GM19035 (cell line): Measurements from ENCODE around the gene PNPLA6.

Experiments used
- ATAC-seq: cut with Tn5 transposase; IDR thresholded peaks from one replicate; pipeline ENCODE4 v1.9.1; 2021; ENCODE audit not compliant: unreplicated experiment

PNPLA6 gene

DNA sequence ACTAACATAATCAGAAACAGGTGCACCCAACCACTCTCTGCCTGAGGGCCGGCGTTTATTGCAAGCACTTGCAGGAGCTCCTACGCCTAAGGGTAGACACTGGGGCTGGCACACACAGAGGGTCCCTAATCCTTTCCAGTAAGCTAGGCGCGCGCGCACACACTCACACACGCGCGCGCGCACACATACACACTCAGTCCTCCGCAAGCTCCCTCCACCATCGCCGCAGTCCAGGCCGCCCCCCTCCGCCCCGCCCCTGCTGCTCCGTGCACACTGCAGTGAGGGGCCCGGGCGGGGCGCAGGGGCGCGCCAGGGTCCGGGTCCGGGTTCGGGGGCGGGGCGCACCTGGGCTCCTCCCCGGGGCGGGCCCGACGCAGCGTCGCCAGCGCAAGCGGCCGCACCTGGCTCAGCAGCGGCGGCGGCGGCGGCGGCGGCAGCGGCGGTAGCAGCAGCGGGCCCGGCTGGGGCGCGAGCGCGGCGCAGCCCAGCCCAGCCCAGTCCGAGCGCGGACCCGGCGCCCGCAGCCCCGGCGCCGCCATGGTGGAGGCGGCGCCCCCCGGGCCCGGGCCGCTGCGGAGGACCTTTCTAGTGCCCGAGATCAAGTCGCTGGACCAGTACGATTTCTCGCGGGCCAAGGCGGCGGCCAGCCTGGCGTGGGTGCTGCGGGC lies 60.1 kb downstream of the PNPLA6 start, which contains the start of gene CAMSAP3:
CAMSAP3 (plus strand) TSS at position 398 of the 668 bp plus-strand sequence; CDS start at position 538, 140 bp downstream.
- ATAC-seq, result no peak

DNA sequence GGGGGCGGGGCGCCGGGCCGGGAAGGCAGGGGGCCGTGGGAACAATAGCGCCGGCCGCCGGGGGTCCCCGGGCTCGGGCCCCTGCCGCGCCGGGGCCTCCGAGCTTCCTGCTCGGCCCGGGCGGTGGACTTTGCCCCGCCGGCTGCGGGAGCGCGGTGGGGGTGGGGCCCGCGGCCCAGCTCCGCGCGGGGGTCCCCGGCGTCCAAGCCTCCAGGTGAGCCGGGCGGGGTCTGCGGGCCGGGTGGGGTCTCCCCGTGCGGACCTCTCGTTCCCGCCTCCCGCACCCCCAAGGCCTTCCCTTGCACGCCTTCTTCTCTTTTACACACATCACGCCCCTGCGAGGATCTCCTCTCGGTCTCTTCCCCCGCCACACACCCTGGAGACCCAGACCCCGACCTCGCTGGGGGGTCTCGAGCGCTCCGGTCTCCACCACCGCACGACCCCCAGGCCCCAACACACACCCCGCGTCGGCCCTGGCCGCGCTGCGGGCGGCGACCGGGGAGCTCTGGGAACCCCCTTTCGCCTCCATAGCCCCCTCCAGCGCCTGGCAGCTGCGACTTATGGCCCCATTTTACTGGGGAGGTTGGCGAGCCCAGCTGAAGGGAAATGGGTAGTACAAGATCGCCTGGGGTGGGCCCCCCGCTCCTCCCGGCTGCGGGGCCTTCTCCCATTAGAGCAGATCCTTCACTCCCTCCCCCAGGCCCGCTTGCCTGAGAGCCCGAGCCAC lies 60.9 kb downstream of the PNPLA6 start:
- no peak for ATAC-seq

DNA sequence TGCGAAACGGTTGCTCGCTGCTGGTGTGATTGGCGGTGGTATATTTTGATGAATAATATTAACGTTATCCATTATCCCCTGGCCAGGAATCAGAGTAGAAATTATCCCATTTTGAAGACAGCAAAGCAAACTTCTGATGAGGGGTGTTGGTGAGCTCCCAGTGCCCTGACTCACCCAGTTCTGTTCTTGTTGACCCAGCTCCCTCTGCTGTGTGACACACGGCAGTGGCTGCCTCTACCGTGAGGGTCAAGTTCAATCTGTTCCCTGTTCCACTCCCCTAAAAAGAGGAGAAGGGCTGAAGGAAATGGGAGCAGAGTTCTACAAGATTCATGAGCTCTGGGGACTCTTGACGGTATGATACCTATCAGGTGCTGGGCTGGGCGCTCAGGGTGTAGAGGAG lies 62.2 kb downstream of the PNPLA6 start:
- ATAC-seq, result no peak

GRCh38 chr19:7598180-7598579 lies 62.7 kb downstream of the PNPLA6 start:
- ATAC-seq, result no peak

DNA sequence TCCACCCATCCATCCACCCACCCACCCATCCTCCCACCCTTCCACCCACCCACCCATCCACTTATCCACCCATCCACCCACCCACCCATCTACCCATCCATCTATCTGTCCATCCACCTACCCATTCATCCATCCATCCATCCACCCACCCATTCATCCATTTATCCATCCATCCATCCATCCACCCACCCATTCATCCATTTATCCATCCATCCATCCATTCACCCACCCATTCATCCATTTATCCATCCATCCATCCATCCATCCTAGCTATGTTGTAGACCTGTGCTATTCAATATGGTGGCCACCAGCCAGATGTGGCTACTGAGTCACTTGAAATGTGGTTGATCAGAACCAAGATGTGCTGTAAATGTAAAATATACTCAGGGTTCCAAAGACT lies 65.2 kb downstream of the PNPLA6 start:
- ATAC-seq, result no peak

DNA sequence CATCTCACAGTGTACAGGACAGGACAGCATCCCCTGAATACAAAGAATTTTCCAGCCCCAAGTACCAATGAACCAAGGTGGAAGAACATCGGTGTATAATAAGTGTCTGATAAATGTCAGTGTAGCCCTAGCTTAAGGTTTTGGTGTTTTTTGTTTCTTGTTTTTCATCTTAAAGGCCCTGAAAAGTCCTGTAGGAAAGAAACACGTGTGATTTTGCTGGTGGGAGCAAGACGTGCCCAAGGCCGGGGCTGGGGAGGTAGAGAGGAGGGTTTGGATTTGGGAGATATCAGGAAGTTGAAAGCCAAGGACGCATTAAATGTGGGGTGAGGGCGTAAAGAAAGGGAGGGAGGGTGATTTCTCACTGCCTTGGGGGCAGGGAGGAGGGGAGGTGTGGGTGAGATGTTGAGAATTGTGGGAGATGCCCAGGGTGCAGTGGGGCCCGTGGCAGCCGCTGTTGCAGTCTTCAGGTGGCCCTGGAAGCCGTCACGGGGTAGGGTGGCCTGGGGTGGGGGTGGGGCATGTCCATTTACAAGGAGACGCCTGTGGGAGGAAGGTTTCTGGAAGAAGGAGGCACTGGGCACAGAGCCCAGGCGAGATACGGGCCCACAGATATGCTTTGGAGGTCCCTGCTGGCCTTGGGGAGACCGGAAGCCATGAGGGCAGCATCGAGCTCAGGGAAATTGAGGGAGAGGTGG lies 66.9 kb downstream of the PNPLA6 start:
- no peak for ATAC-seq

- ATAC-seq, result no peak
Observed at GRCh38 chr19:7602935-7603497, 67.5 kb downstream of the PNPLA6 start.

- no peak for ATAC-seq
Observed at GRCh38 chr19:7603919-7604318, 68.4 kb downstream of the PNPLA6 start.

GRCh38 chr19:7605490-7606222 lies 70.1 kb downstream of the PNPLA6 start:
- no peak for ATAC-seq

- ATAC-seq, result no peak
Observed at GRCh38 chr19:7606289-7606688, 70.8 kb downstream of the PNPLA6 start.

- no peak for ATAC-seq
Observed at GRCh38 chr19:7607212-7607873, 71.8 kb downstream of the PNPLA6 start.

DNA sequence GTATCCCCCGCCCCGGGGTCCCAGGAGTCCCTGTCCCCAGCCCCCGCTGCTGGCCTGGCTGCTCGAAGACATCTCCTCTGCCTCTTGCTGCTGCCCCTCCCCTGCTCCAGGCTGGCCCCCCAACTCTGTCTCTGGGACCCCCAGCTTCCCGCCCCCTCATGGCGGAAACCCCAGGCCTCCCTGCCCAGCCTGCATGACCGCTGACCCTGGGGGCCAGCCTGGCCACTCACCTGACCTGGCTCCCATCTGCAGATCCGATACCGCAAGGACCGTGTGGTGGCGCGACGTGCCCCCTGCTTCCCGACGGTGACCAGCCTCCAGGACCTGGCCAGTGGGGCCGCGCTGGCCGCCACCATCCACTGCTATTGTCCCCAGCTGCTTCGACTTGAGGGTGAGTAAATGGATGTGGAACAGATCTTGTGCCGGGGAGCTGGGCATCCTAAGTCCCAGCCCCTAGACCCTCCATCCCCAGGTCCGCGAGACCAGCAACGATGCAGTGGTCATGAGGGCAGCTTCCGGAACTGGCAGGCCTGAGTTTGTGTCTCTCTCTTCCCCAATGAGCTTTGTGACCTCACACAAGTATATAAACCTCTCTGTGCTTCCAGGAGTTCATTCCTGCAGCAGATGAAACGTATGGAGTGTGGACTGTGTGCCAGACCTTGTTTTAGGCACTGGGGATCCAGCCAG lies 72.5 kb downstream of the PNPLA6 start:
- no peak for ATAC-seq

- no peak for ATAC-seq
Observed at GRCh38 chr19:7610491-7611240, 75.1 kb downstream of the PNPLA6 start.
